ENCODE measurements around the gene MED13L.
A peak's percentile ranks its signal among the peaks of the same experiment; 100 is the strongest.

Gene MED13L

DNA sequence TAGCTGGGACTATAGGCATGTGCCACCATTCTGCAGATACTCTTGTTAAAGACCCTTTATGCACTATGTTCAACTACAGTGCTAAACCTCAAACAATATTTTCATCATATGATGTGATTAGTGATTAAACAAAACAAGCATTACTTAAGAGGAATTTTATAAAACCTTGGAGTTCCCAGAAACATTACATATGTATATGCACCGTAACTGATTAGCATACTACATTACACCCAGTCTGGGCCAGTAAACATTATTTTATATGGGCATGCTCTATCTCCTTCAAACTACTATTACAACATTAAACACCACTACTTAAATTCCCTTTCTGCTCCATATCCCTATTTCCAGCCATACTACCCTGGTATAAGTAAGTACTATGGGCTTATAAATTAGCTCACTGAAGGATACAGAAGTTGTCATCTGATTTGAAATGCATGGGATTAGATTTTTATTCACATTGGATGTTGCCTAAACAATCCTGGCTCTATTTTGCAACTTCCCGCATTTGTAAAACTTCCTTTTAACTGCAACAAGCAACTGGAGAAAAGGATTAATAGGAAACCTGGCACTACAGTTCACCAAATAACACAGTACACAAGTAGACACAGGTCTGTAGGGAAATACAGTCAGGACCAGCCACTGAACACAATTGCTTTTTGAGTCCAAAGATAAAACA lies 205.8 kb downstream of the MED13L start:
- no peak for DNase-seq

DNA sequence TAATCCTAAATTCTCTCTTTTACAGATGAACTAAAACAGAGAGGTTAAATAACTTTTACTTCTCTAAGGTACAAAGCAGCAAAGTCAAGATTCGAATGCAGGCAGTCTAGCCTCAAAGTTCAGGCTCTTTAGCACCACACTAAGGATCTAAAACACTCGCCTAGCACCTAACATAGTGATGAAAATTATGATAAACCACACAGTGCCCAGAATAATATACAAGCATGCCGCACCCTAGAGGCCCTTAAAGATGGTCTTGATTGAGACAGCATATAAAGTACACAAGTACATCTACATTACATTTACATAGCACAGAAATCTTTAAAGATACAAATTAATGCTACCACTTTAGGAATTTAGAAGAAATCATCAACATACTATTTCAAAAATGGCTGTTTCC lies 207.0 kb downstream of the MED13L start:
- no peak for DNase-seq

GRCh38 chr12:116069943-116070342 lies 207.6 kb downstream of the MED13L start:
- DNase-seq, result no peak

DNA sequence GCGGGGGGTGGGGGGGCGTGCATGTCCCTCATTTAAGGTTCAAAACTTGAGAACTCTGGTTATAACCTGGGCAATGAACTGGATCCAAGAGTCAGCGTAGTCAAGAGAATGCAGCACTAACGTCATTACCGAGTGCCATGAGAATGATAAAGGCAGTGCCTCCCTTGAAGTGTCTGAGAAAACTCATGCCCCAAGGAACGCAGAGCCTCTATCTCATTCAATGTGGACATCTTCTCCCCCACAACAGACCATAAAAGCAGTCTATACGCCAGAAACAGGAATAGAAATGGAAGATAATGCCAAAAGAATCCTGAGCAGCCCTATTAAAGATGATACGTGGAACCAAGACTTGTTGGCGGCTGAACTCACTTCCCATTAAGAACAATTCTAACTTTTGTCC lies 208.6 kb downstream of the MED13L start:
- DNase-seq, result no peak

DNA sequence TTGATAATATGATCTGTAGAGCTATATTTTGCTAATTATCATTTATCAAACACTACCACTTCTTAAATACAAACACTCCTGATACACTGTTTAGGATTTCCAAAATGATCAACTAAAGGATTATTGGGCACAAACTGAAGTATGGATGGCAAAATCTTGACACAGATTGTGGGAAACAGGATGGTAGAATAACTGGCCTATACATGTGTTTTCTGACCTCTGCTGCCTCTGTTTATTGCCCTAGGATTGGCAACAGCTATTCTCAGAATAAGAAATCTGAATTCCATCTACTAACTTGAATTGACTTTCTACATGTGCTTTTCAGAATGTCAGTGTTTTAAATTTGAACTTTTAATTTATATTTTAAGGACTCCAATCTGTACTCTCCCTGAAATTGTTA lies 209.1 kb downstream of the MED13L start:
- DNase-seq, result no peak

GRCh38 chr12:116067892-116068291 lies 209.6 kb downstream of the MED13L start:
- no peak for DNase-seq

- peak; percentile 55 for DNase-seq
Measured at GRCh38 chr12:116066381-116067230, 210.9 kb downstream of the MED13L start.

DNA sequence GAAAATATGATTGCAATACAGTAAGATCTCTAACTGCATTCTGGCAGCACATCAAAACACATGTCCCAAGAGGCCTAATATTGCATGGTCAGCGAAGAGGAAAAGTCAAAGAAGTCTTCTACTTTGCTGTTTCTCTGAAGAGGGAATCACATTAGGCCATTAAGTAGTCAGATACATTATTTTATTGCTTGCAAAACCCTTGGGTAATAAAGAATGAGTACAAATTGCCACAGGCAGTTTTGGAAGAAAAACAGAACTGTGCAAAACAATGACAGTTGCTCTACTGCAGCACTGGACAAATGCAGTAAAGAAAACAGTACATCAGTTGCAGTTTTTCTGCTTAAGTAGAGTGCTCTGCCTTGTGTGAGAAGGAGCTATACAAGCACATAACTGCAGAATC lies 211.9 kb downstream of the MED13L start:
- DNase-seq, result no peak

- DNase-seq, result no peak
Measured at GRCh38 chr12:116064493-116064892, 213.0 kb downstream of the MED13L start.

DNA sequence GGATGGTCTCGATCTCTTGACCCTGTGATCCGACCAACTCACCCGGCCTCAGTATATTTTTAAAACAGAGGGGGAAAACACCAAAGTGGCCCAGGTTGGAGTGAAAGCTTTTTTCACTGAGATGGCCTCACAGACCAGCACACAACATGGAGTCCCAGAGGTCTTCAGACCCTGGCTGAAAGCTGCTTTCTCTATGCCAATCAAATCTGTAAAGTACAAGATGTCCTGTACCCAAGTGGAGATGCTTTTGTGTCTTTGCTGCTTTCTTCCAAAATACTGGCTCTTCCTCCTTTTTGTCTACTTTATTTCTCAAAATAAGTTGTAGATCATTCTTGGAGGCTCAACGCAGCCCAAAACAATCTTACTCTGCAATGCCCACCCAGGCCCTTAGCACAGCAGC lies 214.8 kb downstream of the MED13L start:
- no peak for DNase-seq

GRCh38 chr12:116060764-116061163 lies 216.7 kb downstream of the MED13L start:
- no peak for DNase-seq

DNA sequence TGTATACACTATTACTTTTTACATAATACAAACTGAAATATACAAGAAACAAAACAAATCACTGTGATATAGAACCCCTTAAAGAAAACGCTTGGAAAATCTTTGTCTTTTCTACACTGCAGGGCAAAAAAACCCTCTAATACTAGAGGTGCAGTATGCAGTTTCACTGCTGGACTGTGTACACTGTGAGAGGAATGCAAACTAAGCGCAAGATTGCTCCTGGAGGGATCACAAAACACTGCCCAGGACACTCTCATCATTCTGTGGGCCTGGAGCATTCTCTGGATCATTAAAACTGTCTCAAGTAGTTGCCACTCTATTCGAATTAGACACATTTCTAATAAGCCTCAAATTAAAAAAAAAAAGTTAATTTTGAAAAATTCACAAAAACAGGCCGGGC lies 217.6 kb downstream of the MED13L start:
- no peak for DNase-seq

DNA sequence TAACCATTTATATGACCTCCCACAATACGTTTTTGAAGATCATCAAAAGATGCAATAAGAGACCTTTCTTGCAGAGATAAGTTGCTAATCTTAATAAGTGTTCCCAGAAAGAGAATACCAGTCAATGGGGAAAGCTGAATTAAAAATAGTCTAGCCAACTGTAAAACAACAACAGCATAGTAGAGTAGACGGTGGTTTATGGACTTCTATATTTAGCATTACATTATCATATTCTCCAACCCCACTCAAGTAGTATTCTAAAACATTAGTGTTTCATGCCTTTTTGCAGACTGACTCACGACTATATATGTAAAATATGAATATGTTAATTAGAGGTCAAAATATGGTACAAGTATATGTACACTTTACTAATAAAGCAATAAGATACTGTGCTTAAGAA lies 218.9 kb downstream of the MED13L start:
- no peak for DNase-seq

GRCh38 chr12:116057356-116057755 lies 220.1 kb downstream of the MED13L start:
- no peak for DNase-seq

DNA sequence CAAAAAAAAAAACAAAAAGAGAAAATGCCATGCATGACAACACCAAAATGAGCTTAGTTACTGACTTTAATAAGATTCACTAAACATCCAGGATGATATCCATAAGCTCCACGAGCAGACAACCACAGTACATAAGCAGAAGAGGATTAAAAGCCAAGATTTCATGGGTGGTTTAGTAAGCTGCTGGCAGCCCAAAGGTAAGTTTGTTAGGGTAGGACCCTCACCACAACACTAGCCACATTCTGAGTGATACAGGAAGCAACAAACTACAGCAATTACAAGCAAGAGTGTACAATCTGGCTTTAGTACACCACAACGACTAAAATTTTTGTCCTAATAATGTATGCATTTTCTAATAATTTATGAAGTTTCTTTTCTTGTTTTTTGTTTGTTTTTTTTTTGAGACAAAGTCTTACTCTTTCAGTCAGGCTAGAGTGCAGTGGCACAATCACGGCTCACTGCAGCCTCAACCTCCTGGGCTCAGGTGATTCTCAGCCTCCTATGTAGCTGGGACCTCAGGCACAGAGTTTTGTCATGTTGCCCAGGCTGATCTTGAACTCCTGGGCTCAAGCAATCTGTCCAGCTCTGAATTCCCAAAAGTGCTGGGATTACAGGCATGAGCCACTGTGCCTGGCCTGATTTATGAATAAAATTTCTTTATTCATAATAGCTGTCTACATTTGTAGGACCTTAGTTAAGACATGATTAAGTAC lies 221.4 kb downstream of the MED13L start:
- no peak for DNase-seq

DNA sequence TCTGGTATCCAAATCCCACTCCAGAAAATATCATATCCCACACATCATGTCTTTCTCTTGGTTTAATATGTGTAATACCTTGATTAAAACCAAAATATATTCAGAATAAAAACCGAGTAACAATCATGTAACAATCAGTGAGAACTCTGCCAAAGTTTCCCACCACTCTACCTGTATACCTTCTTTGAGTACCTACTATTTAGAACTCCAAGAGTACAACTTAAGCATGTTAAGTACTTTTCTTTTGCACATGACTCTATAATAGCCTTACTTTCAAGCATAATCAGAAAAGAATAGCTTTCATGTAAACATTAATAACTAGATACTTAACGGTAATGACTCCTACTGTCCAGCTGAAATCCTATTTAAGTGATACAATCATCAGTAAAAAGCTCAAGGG lies 223.2 kb downstream of the MED13L start:
- no peak for DNase-seq

DNA sequence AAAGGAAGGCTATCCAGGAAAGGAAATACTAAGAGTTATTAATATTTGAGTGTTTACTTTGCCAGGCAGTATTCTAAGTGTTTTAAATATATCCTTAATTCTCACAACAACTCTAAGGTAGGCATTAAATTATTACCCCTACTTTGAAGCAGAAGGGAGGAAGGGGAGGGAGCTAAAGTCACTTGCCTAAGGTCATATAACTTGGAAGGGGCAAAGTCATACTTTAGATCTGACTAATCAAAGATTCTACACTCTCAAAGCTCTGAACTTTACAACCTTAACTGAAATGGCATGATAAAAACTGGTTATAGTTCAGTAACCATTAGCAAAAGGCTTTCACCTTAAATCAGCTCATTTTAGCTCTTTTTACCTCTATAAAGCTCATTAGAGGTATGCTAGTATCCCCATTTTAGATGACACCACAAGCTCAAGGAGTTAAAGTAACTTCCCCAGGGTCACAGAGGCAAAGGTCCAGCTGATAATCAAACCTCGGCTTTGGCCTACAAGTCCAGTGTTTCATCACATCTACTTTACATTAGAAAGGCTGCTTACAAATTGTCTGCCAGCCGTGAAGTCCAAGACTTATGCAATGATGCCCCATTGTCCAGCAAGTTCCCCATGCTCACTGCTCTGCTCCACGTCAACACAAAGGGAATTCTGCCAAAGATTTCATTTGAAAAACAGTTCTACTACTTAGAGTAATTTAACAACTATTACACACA lies 223.9 kb downstream of the MED13L start:
- peak; percentile 19 for DNase-seq

DNA sequence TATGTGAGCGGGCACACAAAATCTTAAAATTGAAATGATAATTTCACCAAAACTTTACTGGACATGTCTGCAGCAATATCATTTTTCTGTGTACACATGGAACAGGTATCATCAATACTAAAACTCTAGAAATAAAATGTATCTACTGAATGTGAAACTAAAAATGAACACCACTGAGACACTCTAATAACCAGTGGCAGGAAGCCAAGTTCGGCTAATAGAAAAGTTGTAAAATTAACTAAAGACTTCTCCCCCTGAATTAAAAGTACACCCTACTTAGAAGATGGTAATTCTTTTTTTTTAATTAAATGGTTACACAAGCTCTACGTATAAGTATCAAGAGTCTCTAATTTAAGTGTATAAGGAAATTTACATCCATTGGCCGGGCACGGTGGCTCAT lies 227.2 kb downstream of the MED13L start:
- DNase-seq, result no peak

GRCh38 chr12:116048879-116049278 lies 228.6 kb downstream of the MED13L start:
- no peak for DNase-seq

- DNase-seq, result no peak
Measured at GRCh38 chr12:116046039-116046438, 231.5 kb downstream of the MED13L start.

GRCh38 chr12:116045150-116045549 lies 232.3 kb downstream of the MED13L start:
- no peak for DNase-seq

DNA sequence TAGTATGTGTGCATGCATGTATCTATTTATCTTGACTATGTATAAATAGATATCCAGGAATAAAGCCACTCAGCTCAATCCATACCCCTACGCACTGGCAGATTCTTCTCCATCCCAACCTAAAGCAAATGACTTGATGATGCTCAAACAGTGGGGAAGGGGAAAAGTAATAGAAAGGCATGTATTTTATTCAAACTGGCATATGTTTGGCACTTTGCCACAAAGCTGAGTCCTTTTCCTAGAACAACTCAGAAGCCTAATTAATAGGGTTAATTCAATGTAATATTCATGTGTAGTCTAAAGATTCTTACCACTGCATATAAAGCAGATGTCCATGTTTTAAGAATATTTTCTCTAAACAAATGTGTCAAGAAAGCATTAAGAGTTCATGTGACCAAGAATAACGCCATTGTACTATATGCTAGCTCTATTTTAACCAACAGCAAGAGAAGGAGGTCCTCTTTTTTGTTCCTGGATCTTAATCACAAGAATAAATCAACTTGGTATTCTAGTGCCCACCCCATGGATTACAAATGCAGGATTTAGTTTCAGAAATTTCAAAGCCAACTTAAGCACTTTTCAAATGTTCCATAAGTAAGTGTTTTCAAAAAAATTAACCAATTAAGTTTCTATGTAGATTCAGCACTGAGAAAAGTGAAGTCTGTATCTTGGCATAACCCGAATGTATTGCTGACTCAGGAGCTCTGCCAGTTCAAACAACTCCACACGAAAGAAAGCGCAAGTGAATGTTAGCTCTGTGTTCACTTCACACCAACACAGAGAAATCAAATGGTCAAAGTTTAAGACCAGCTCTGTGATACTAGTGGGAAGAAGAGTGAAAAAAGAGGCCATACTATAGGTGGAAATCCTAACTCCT lies 233.6 kb downstream of the MED13L start:
- no peak for DNase-seq

Data from CD4-positive, alpha-beta T cell treated with Interleukin-15 for 1 hour (primary cell).